ELR (cell line): Measurements from ENCODE around the gene MGMT.

ENCODE experiments used
- DNase-seq: peaks from one replicate; pipeline ENCODE4 v3.0.0-alpha.2; 2015; ENCODE audit warnings: low read depth

The MGMT gene

GRCh38 chr10:129655007-129655678 lies 188.1 kb downstream of the MGMT start:
- no peak for DNase-seq

GRCh38 chr10:129655679-129656031 lies 188.6 kb downstream of the MGMT start:
- no peak for DNase-seq

- no peak for DNase-seq
Measured at GRCh38 chr10:129656642-129657041, 189.6 kb downstream of the MGMT start.

- no peak for DNase-seq
Measured at GRCh38 chr10:129657297-129658017, 190.4 kb downstream of the MGMT start.

GRCh38 chr10:129658376-129659072 lies 191.5 kb downstream of the MGMT start:
- DNase-seq: peak; percentile 10

- DNase-seq: no peak
Measured at GRCh38 chr10:129659508-129660268, 192.6 kb downstream of the MGMT start.

GRCh38 chr10:129660569-129660968 lies 193.5 kb downstream of the MGMT start:
- DNase-seq: no peak

- no peak for DNase-seq
Measured at GRCh38 chr10:129662426-129662825, 195.4 kb downstream of the MGMT start.

GRCh38 chr10:129670124-129670523 lies 203.1 kb downstream of the MGMT start:
- no peak for DNase-seq

GRCh38 chr10:129673292-129673691 lies 206.3 kb downstream of the MGMT start:
- DNase-seq: no peak

- DNase-seq: no peak
Measured at GRCh38 chr10:129675027-129675769, 208.2 kb downstream of the MGMT start.

- DNase-seq: no peak
Measured at GRCh38 chr10:129676014-129676413, 209.0 kb downstream of the MGMT start.

GRCh38 chr10:129677377-129677927 lies 210.4 kb downstream of the MGMT start:
- no peak for DNase-seq

- no peak for DNase-seq
Measured at GRCh38 chr10:129678186-129678585, 211.1 kb downstream of the MGMT start.

GRCh38 chr10:129679207-129679606 lies 212.2 kb downstream of the MGMT start:
- DNase-seq: no peak

GRCh38 chr10:129680661-129681344 lies 213.8 kb downstream of the MGMT start:
- DNase-seq: no peak

GRCh38 chr10:129681856-129682255 lies 214.8 kb downstream of the MGMT start:
- no peak for DNase-seq

GRCh38 chr10:129683519-129683918 lies 216.5 kb downstream of the MGMT start:
- DNase-seq: no peak

GRCh38 chr10:129683920-129684319 lies 216.9 kb downstream of the MGMT start:
- no peak for DNase-seq

GRCh38 chr10:129685271-129685670 lies 218.2 kb downstream of the MGMT start:
- no peak for DNase-seq

- no peak for DNase-seq
Measured at GRCh38 chr10:129689671-129690071, 222.6 kb downstream of the MGMT start.
